CD4-positive, alpha-beta T cell (primary cell): Measurements from ENCODE around the gene DYNLT2. TPM values are rescaled to one million over a fixed set of nuclear protein-coding genes. Genes with fewer than 3 reads are reported as not detected.

ENCODE experiments used
- ATAC-seq: fragments of 200-7000 bp; cut with Tn5 transposase; one replicate; pipeline ENCODE4 v1.10.0; 2022; ENCODE audit warnings: mild to moderate bottlenecking; ENCODE audit not compliant: poor library complexity
- CTCF ChIA-PET: fragments of 350-600 bp; sonication (Branson Sonifier 250); formaldehyde crosslinking; loops from one replicate; lab custom pipeline; 2021; ENCODE audit warnings: antibody characterized with exemption, inconsistent platforms; lab: Charles Lee
- POLR2A ChIA-PET: fragments of 350-600 bp; sonication (Branson Sonifier 250); formaldehyde crosslinking; loops from one replicate; lab custom pipeline; 2021; ENCODE audit warnings: antibody characterized with exemption, inconsistent platforms; lab: Charles Lee
- DNase-seq, 14 experiments: peaks; one replicate each; pipeline ENCODE4 v3.0.0-alpha.2; 2013 to 2020; ENCODE audit warnings: mixed read lengths in 2 of 14
- H3K27ac ChIP-seq, 2 donors: one replicate each; pipeline versions ENCODE4 v1.5.1 to v1.7.0; 2013; ENCODE audit warnings: low read length in 2 of 2, low read depth in 1 of 2, mild to moderate bottlenecking in 1 of 2
- H3K27me3 ChIP-seq, 2 experiments: 1 replicate in 1 of 2; 2 replicates in 1 of 2; pipeline versions ENCODE4 v1.6.1 to v1.7.0; 2013; ENCODE audit warnings: low read length in 2 of 2, control low read depth in 1 of 2, mild to moderate bottlenecking in 1 of 2, moderate library complexity in 1 of 2; ENCODE audit not compliant: insufficient read depth in 2 of 2, control insufficient read depth in 1 of 2
- H3K36me3 ChIP-seq: one replicate; pipeline ENCODE4 v1.6.1; 2013; ENCODE audit warnings: low read length, control low read depth; ENCODE audit not compliant: insufficient read depth
- H3K4me1 ChIP-seq: one replicate; pipeline ENCODE4 v1.6.1; 2013; ENCODE audit warnings: low read length, control low read depth; ENCODE audit not compliant: insufficient read depth
- H3K4me3 ChIP-seq: one replicate; pipeline ENCODE4 v1.5.1; 2013; ENCODE audit warnings: mild to moderate bottlenecking, low read length, moderate library complexity
- H3K9me3 ChIP-seq, 2 experiments: 1 replicate in 1 of 2; 2 replicates in 1 of 2; pipeline versions ENCODE4 v1.6.1 to v1.7.0; 2013; ENCODE audit warnings: low read length in 2 of 2, mild to moderate bottlenecking in 2 of 2, control low read depth in 1 of 2, moderate library complexity in 1 of 2; ENCODE audit not compliant: control insufficient read depth in 1 of 2, insufficient read depth in 1 of 2
- H3K27ac Mint-ChIP-seq: one replicate; pipeline ENCODE4 v1.8.0; 2020; ENCODE audit warnings: mixed read lengths
- H3K27me3 Mint-ChIP-seq: one replicate; pipeline ENCODE4 v1.8.0; 2021; ENCODE audit warnings: mixed read lengths
- H3K36me3 Mint-ChIP-seq: one replicate; pipeline ENCODE4 v1.8.0; 2021; ENCODE audit warnings: low read depth, mixed read lengths
- H3K4me1 Mint-ChIP-seq: one replicate; pipeline ENCODE4 v1.8.0; 2021; ENCODE audit warnings: low read depth, mixed read lengths
- H3K4me3 Mint-ChIP-seq: one replicate; pipeline ENCODE4 v1.8.0; 2020; ENCODE audit warnings: mild to moderate bottlenecking, mixed read lengths
- H3K9me3 Mint-ChIP-seq: one replicate; pipeline ENCODE4 v1.8.0; 2020; ENCODE audit warnings: mixed read lengths
- intact Hi-C, 2 experiments: fragments of 100-400 bp; cut with DNase I in 1 of 2; cut with micrococcal nuclease in 1 of 2; formaldehyde crosslinking; loops; one replicate each; pipeline versions ENCODE4 v1.15.1 to v1.9.0; 2023 to 2025; cut with DNase I, micrococcal nuclease
- total RNA-seq, 174 experiments: library from RNA in 2 of 174; stranded (reverse) in 2 of 174; gene quantifications; one replicate each; pipeline ENCODE4 v1.2.3 and lab custom pipeline; 2021 to 2026
- TF ChIP-seq, protein P1 (sequence below): fragments of 200-600 bp; IDR thresholded peaks from one replicate; pipeline ENCODE4 v1.8.0; 2022; ENCODE audit warnings: antibody characterized with exemption, mild to moderate bottlenecking

Gene DYNLT2
- total RNA-seq, 2 experiments from 2014 or later = 4.1 to 4.3 TPM

- Mint-ChIP-seq H3K27ac (no peak overlapping the region), H3K27me3 (peaks cover 48% of the 10 kb centered on the region), H3K4me3 (no peak overlapping the region), H3K9me3 (no peaks in the 10 kb centered on the region), H3K4me1 (peaks cover 26% of the 10 kb centered on the region), H3K36me3 (no peaks in the 10 kb centered on the region)
- Histone ChIP-seq H3K36me3 (no peaks in the 10 kb centered on the region), H3K4me3 (no peak overlapping the region), H3K9me3 (no peaks in the 10 kb centered on the region), H3K27me3 (peaks cover 11 to 14% of the 10 kb centered on the region in 2 experiments), H3K27ac (no peak overlapping the region), H3K4me1 (peaks cover 24% of the 10 kb centered on the region)
- ChIA-PET POLR2A (no interaction called here), CTCF (interaction anchor here (1.9 kb wide), 1 partner anchor 10 kb away, joined by 4 read pairs; no protein-coding TSS in a partner anchor)
- no peak for ATAC-seq
- intact Hi-C loops = no loop called here
- DNase-seq = no peak
- TF ChIP-seq, protein P1, sequence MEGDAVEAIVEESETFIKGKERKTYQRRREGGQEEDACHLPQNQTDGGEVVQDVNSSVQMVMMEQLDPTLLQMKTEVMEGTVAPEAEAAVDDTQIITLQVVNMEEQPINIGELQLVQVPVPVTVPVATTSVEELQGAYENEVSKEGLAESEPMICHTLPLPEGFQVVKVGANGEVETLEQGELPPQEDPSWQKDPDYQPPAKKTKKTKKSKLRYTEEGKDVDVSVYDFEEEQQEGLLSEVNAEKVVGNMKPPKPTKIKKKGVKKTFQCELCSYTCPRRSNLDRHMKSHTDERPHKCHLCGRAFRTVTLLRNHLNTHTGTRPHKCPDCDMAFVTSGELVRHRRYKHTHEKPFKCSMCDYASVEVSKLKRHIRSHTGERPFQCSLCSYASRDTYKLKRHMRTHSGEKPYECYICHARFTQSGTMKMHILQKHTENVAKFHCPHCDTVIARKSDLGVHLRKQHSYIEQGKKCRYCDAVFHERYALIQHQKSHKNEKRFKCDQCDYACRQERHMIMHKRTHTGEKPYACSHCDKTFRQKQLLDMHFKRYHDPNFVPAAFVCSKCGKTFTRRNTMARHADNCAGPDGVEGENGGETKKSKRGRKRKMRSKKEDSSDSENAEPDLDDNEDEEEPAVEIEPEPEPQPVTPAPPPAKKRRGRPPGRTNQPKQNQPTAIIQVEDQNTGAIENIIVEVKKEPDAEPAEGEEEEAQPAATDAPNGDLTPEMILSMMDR = no peak
These were observed 48.8 kb upstream of the DYNLT2 start for GRCh38 chr6:169800116-169800667.

- POLR2A ChIA-PET = no interaction called here
- Mint-ChIP-seq H3K36me3 (no peaks in the 10 kb centered on the region), H3K27ac (no peak overlapping the region), H3K4me1 (peaks cover 19% of the 10 kb centered on the region), H3K4me3 (no peak overlapping the region), H3K27me3 (peaks cover 43% of the 10 kb centered on the region), H3K9me3 (no peaks in the 10 kb centered on the region)
- TF ChIP-seq, protein P1 = no peak
- H3K36me3 ChIP-seq = no peaks in the 10 kb centered on the region
- H3K9me3 ChIP-seq = no peaks in the 10 kb centered on the region
- DNase-seq (no peak), ATAC-seq (no peak)
- intact Hi-C loops = no loop called here
- H3K4me1 ChIP-seq = peaks cover 18% of the 10 kb centered on the region
- H3K27me3 ChIP-seq = peaks cover 4 to 12% of the 10 kb centered on the region in 2 experiments
- no peak overlapping the region for H3K4me3 ChIP-seq
- H3K27ac ChIP-seq = no peak overlapping the region
- CTCF ChIA-PET = no interaction called here
These were observed 48.1 kb upstream of the DYNLT2 start for GRCh38 chr6:169799474-169799926.

GRCh38 chr6:169798764-169799473, 47.5 kb upstream of the DYNLT2 start:
- peaks cover 12% of the 10 kb centered on the region for H3K4me1 ChIP-seq
- H3K9me3 Mint-ChIP-seq = no peaks in the 10 kb centered on the region
- peaks cover 13% of the 10 kb centered on the region for H3K4me1 Mint-ChIP-seq
- H3K9me3 ChIP-seq = no peaks in the 10 kb centered on the region
- H3K27me3 ChIP-seq = peaks cover 3 to 8% of the 10 kb centered on the region in 2 experiments
- H3K4me3 Mint-ChIP-seq = no peak overlapping the region
- ChIA-PET CTCF (no interaction called here), POLR2A (no interaction called here)
- no peak overlapping the region for H3K4me3 ChIP-seq
- no peak overlapping the region for H3K27ac ChIP-seq
- TF ChIP-seq, protein P1 = no peak
- no peaks in the 10 kb centered on the region for H3K36me3 Mint-ChIP-seq
- H3K27ac Mint-ChIP-seq = no peak overlapping the region
- H3K36me3 ChIP-seq = no peaks in the 10 kb centered on the region
- intact Hi-C loops = no loop called here
- peaks cover 39% of the 10 kb centered on the region for H3K27me3 Mint-ChIP-seq
- no peak for DNase-seq
- ATAC-seq = no peak
